Epithelial cell of proximal tubule (primary cell): ENCODE results near the gene ADAM12. TPM values are rescaled to one million over a fixed set of nuclear protein-coding genes. Genes with fewer than 3 reads are reported as not detected.
"Not testable (repeated sequence)": the region's sequence is repeated elsewhere in the genome, so short reads cannot be mapped to it uniquely, and the experiment has no call there.

Experiments used
- DNase-seq: peaks from one replicate; pipeline ENCODE4 v3.0.0-alpha.2; 2011; ENCODE audit warnings: low read depth
- H3K4me3 ChIP-seq: 2 replicates; pipeline ENCODE4 v1.5.1; 2011; ENCODE audit warnings: low read depth, mild to moderate bottlenecking, low read length
- total RNA-seq: library from RNA; depleted of rRNA; stranded (reverse); fragments of >200 nt; gene quantifications from 2 replicates; pipeline ENCODE4 v1.2.3, GENCODE V29; 2015
- TF ChIP-seq, protein P1 (sequence below): conservative IDR thresholded peaks from 2 replicates; pipeline ENCODE4 v1.5.1; 2012; ENCODE audit warnings: low read depth, mild to moderate bottlenecking, low read length

Gene ADAM12
- total RNA-seq, 1 donor from 2014 or later = 3.2 TPM

DNA sequence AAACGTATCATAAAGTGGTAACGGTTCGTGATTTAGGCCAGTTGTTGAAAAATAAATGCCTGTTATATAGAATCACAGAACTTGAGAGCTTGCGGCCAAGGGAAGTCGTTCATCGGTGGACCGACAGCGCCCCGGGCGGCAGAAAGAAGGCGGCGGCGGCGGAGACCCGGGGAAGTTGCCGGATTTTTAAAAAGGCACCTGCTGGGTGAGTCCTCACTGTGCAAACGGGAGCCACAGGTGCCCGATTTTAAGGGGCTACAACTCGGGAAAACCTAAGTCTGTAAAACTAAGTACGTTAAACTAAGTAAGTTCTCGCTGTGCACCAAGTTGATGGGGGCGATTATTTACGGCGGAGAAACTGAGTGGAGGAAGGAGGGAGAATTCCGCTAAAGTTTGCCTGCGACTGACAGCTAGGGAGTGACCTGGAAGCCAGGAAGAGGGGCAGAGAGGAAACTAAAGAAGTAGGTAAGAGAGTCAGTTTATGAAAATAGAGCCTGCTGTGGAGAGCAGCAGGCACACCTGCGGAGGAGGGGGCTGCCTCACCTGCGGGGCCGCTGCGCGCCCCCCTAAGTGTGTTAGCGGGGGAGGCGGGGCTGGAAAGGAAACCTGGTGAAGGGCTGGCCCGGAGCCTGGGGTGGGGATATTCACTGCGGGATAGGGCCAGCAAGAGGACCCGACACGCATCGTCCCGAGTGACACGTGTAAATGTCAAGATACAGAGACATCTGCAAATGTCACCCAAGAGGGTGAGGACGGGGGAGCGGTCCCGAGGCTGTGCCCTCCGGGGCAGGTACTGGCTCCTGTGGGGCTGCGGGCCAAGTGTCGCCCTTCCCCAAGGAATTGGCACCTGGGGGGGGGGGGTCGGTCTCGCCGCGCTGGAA is 996 bp downstream of the ADAM12 start:
- DNase-seq = no peak
- TF ChIP-seq, protein P1, sequence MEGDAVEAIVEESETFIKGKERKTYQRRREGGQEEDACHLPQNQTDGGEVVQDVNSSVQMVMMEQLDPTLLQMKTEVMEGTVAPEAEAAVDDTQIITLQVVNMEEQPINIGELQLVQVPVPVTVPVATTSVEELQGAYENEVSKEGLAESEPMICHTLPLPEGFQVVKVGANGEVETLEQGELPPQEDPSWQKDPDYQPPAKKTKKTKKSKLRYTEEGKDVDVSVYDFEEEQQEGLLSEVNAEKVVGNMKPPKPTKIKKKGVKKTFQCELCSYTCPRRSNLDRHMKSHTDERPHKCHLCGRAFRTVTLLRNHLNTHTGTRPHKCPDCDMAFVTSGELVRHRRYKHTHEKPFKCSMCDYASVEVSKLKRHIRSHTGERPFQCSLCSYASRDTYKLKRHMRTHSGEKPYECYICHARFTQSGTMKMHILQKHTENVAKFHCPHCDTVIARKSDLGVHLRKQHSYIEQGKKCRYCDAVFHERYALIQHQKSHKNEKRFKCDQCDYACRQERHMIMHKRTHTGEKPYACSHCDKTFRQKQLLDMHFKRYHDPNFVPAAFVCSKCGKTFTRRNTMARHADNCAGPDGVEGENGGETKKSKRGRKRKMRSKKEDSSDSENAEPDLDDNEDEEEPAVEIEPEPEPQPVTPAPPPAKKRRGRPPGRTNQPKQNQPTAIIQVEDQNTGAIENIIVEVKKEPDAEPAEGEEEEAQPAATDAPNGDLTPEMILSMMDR = peak; percentile 79

DNA sequence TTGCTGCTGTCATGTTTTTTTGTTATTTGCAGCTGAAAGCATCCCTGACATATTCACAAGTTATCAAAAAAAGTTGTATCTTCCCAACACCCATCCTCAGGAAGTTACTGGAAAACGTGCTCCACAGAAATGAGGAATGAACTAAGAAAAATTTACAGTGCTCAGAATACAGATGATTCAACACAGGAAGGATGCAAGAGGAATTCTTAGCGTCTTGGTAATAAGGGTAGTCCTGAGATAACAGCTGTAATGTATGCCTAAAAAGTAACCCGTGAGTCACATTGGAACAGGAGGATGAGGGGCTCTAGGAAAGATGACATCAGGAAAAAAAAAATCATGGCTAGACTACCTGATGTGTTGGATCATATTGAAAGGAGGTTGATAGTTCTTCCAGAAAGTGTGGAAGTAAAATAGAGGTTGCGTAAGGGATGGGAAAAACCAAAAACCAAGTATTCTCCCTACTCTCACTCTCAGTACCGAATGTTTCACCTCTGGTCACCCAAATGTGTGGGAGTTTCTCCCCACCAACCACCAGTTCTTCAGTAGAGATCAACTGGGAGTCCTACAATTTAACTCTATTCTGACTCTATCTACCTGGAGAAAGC is 3.9 kb downstream of the ADAM12 start:
- H3K4me3 ChIP-seq = no peak overlapping the region
- no peak for DNase-seq
- TF ChIP-seq, protein P1 = no peak

More for the DNA sequence above, 996 bp downstream of the ADAM12 start:
- H3K4me3 ChIP-seq = peak overlapping the region; percentile 78

DNA sequence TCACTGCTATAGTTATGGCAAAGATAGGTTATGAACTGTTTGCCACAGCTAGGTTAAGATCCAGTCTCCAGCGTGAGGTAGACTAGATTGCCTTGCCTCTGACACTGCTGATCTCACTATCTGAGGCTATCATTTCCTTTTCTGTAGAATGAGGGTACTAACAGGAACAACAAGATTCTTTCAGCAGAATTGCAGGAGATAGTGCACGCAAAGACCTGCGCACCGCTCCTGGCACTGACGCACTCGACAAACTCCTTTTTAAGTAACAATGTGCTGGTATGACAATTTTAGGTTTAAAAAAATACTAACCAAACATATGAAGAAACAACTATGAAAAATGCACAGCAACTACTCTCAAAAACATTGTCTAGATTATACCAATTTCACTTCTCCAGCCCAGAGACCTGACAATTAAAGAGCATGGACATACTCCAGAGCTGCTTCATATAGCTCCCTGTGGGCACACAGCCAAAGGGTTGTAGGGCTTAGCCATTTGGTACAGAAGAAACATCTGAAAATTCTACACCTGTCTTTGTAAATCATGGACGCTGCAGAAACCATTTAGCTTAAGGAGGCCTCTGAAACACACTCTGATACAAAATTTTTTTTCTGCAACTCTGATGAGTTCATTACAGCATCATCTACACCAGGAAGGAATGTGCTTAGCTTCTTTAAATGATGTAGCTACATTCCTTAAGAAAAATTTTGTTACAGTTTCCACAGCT is 7.8 kb downstream of the ADAM12 start:
- DNase-seq = no peak
- H3K4me3 ChIP-seq = no peak overlapping the region
- TF ChIP-seq, protein P1 = no peak

DNA sequence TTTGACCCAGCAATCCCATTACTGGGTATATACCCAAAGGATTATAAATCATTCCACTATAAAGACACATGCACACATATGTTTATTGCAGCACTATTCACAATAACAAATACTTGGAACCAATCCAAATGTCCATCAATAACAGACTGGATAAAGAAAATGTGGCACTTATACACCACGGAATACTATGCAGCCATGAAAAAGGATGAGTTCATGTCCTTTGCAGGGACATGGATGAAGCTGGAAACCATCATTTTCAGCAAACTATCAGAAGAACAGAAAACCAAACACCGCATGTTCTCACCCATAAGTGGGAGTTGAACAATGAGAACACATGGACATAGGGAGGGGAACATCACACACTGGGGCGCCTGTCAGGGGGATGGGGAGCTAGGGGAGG is 9.1 kb downstream of the ADAM12 start:
- not testable (repeated sequence) for H3K4me3 ChIP-seq, DNase-seq

DNA sequence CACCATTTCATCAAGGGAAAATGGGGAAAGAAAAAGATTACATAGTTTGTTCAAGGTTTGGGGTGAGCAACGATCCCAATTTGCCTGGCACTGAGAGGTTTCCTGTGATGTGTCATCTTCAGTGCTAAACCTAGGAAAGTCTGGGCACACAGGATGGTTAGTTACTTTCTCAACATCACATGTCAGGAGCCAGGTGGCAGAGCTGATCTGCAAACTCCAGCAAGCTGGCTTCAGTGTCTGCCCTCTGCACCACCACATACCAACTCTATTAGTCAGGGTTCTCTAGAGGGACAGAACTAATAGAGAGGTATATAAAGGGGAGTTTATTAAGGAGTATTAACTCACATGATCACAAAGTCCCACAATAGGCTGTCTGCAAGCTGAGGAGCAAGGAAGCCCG is 11.3 kb downstream of the ADAM12 start:
- no peak overlapping the region for H3K4me3 ChIP-seq
- TF ChIP-seq, protein P1 = peak; percentile 3
- DNase-seq = no peak

DNA sequence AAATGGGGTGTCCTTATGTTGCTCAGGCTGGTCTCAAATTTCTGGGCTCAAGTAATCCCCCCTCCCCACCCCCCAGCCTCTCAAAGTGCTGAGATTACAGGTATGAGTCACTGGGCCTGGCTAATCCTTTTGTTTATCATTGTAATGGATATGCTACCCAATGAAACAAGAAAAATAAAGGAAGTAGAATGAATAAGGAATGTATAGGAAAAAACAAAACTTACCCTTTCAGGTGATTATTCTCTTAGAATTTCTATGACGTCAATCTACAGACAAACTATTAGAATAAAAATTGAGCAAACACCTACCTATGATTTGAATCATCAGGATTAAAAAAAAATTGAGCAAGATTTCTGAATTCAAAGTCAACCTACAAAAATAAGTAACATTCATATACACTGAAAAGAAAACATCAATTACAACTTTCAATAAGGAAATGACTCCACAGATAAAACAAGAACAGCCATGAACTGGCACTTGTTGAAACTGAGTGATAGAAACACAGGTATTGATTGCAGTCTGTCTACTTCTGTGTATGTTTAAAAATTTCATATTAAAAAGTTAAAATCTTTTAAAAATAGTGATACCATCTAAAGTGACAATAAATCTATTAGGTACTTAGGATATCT is 12.2 kb downstream of the ADAM12 start:
- no peak for DNase-seq
- no peak overlapping the region for H3K4me3 ChIP-seq
- TF ChIP-seq, protein P1 = no peak

DNA sequence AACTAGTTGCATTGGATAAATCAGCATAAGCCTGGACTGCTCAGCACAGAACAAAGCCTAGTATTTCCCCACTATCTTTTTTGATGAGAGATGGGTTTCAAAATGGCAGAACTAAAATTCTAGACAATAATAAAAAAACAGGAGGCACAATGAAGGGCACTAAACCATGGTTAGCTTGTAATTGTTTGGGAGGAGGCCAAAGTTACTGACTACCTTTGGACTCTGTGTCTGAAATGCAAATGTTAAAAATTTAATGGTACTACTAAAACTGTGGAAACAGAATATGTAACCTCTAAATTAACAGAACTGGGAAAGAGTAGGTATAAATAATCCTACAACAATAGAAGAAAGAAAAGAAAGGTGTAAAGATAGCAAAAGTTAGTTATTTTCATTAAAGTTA is 13.0 kb downstream of the ADAM12 start:
- TF ChIP-seq, protein P1 = no peak
- DNase-seq = no peak
- H3K4me3 ChIP-seq = no peak overlapping the region
